Measurements from ENCODE around the gene ST3GAL6. TPM values are rescaled to one million over a fixed set of nuclear protein-coding genes. Genes with fewer than 3 reads are reported as not detected.

Gene ST3GAL6
- polyA plus RNA-seq, 3 donors: 21.0 to 49.5 (median 22.8) TPM

DNA sequence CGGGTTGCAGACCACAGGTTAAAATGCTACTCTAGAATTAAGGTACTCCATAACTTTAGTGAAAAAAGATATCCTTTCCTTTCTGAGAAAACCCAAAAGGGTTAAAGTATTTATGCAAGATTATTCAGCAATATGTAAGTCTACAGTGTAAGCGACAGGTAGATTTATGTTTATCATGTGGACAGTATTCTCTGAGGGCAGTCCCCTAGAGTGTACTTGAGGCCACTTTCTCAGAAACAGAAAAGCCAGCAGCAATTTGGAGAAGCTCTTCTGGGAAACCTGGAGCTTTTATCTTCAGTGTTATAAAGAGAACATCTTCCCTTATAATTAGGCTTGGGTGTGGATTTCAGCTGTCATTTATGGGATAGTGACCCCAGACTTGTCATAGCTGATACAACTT, 8.9 kb downstream of the ST3GAL6 start:
- peaks cover 71 to 80% of the 10 kb centered on the region in 2 donors for H3K36me3 Mint-ChIP-seq
- WGBS (ENCODE audit: insufficient coverage): no CpG with 5 or more reads among the region's 2 CpGs
- Histone ChIP-seq H4K20me1 (ENCODE audit: insufficient read depth, low read length) (peaks cover 99% of the 10 kb centered on the region), H3K9ac (ENCODE audit: insufficient read depth, low read length, poor library complexity, severe bottlenecking) (no peak overlapping the region), H2AFZ (ENCODE audit: insufficient read depth, low read depth, low read length, poor library complexity, severe bottlenecking) (no peak overlapping the region), H3K4me1 (ENCODE audit: control insufficient read depth in 1 of 2, insufficient read depth in 2 of 2, low read length in 2 of 2) (peaks cover 40 to 54% of the 10 kb centered on the region in 2 donors), H3K79me2 (ENCODE audit: insufficient read depth, low read length) (peaks cover 99% of the 10 kb centered on the region), H3K27me3 (ENCODE audit: control insufficient read depth in 2 of 2, insufficient read depth in 2 of 2, low read length in 2 of 2) (no peaks in the 10 kb centered on the region), H3K27ac (ENCODE audit: low read depth in 1 of 2, low read length in 2 of 2) (peak overlapping the region in 1 of 2 donors; percentile 43), H3K9me3 (replicated peaks in 1 of 2; ENCODE audit: control insufficient read depth in 1 of 2, insufficient read depth in 1 of 2, low read length in 2 of 2) (no peaks in the 10 kb centered on the region), H3K36me3 (replicated peaks in 1 of 2; ENCODE audit: control insufficient read depth in 1 of 2, insufficient read depth in 2 of 2, low read length in 2 of 2) (peaks cover 69 to 86% of the 10 kb centered on the region in 2 donors), H3K4me2 (replicated peaks; ENCODE audit: extremely low read depth, low read length, poor library complexity, severe bottlenecking) (no peak overlapping the region), H3K4me3 (replicated peaks in 1 of 3; ENCODE audit: low read depth in 2 of 3, low read length in 3 of 3) (no peak overlapping the region)
- DNase-seq: no peak
- TF ChIP-seq, protein P1, sequence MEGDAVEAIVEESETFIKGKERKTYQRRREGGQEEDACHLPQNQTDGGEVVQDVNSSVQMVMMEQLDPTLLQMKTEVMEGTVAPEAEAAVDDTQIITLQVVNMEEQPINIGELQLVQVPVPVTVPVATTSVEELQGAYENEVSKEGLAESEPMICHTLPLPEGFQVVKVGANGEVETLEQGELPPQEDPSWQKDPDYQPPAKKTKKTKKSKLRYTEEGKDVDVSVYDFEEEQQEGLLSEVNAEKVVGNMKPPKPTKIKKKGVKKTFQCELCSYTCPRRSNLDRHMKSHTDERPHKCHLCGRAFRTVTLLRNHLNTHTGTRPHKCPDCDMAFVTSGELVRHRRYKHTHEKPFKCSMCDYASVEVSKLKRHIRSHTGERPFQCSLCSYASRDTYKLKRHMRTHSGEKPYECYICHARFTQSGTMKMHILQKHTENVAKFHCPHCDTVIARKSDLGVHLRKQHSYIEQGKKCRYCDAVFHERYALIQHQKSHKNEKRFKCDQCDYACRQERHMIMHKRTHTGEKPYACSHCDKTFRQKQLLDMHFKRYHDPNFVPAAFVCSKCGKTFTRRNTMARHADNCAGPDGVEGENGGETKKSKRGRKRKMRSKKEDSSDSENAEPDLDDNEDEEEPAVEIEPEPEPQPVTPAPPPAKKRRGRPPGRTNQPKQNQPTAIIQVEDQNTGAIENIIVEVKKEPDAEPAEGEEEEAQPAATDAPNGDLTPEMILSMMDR (IDR thresholded peaks at IDR 0.05): no peak
- no peak overlapping the region for H3K4me3 Mint-ChIP-seq
- H3K9me3 Mint-ChIP-seq: no peaks in the 10 kb centered on the region
- intact Hi-C loops (cut with micrococcal nuclease): no loop called here
- peaks cover 54% of the 10 kb centered on the region for H3K4me1 Mint-ChIP-seq
- no peaks in the 10 kb centered on the region for H3K27me3 Mint-ChIP-seq (ENCODE audit: low read depth in 3 of 3)
- no peak overlapping the region for H3K27ac Mint-ChIP-seq

DNA sequence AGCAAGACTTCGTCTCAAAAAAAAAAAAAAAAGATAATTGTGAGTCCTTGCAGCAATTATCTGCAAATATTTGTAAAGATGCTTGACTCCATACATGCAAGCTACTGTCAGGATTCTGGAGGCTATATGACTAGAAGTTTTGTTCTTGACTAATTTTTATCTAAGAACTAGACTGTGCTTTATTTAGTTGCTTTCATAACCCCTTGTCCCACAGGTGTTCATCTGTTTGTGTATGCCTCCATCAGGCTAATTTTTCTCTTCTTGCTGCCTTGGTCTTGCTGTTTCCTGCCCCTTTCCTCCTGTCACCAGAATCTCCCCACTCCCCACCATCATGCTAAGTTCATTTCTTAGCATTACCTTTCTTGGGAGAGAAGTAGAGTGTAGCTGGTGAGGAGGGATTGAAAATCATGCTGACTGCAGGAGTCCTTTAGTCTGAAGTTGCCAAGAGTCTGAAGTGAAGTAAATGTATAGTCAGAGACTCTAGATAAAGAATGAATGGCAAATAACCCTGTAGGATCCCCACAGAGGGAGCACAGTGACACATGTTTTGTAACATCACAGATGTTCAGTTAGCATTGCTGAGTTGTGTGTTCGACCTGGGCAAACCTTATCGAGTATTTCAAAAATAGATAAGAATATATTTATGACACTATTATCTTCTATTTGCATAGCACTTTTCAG, 12.5 kb downstream of the ST3GAL6 start:
- no peak for DNase-seq
- Histone ChIP-seq H3K9ac (ENCODE audit: insufficient read depth, low read length, poor library complexity, severe bottlenecking) (no peak overlapping the region), H3K79me2 (ENCODE audit: insufficient read depth, low read length) (peaks cover 82% of the 10 kb centered on the region), H3K9me3 (replicated peaks in 1 of 2; ENCODE audit: control insufficient read depth in 1 of 2, insufficient read depth in 1 of 2, low read length in 2 of 2) (no peaks in the 10 kb centered on the region), H4K20me1 (ENCODE audit: insufficient read depth, low read length) (peaks cover 92% of the 10 kb centered on the region), H3K4me1 (ENCODE audit: control insufficient read depth in 1 of 2, insufficient read depth in 2 of 2, low read length in 2 of 2) (peaks cover 42 to 55% of the 10 kb centered on the region in 2 donors), H2AFZ (ENCODE audit: insufficient read depth, low read depth, low read length, poor library complexity, severe bottlenecking) (no peak overlapping the region), H3K4me2 (replicated peaks; ENCODE audit: extremely low read depth, low read length, poor library complexity, severe bottlenecking) (no peak overlapping the region), H3K36me3 (replicated peaks in 1 of 2; ENCODE audit: control insufficient read depth in 1 of 2, insufficient read depth in 2 of 2, low read length in 2 of 2) (peaks cover 73 to 85% of the 10 kb centered on the region in 2 donors), H3K4me3 (replicated peaks in 1 of 3; ENCODE audit: low read depth in 2 of 3, low read length in 3 of 3) (no peak overlapping the region), H3K27me3 (ENCODE audit: control insufficient read depth in 2 of 2, insufficient read depth in 2 of 2, low read length in 2 of 2) (no peaks in the 10 kb centered on the region), H3K27ac (ENCODE audit: low read depth in 1 of 2, low read length in 2 of 2) (peak overlapping the region in 1 of 2 donors; percentile 94)
- Mint-ChIP-seq H3K27ac (peak overlapping the region in 5 of 7 donors; percentile 26 to 96 (median 53)), H3K9me3 (no peaks in the 10 kb centered on the region), H3K4me3 (no peak overlapping the region), H3K4me1 (peaks cover 57% of the 10 kb centered on the region), H3K36me3 (peaks cover 70 to 77% of the 10 kb centered on the region in 2 donors), H3K27me3 (ENCODE audit: low read depth in 3 of 3) (no peaks in the 10 kb centered on the region)
- WGBS (ENCODE audit: insufficient coverage): no CpG with 5 or more reads among the region's 3 CpGs
- TF ChIP-seq, protein P1 (IDR thresholded peaks at IDR 0.05): no peak
- intact Hi-C loops (cut with micrococcal nuclease): loop anchor here in 1 of 2 donors (5.0 kb wide), 1 partner anchor 43 kb away; no protein-coding TSS in a partner anchor
